Smooth muscle cell (in vitro differentiated cells): ENCODE data around the gene ADGRG1. TPM values are rescaled to one million over a fixed set of nuclear protein-coding genes. Genes with fewer than 3 reads are reported as not detected.

ENCODE experiments used
- DNase-seq: peaks from one replicate; lab custom pipeline; 2025; ENCODE audit not compliant: unreplicated experiment; lab: John Stamatoyannopoulos, UW
- H2AFZ ChIP-seq: fragments of 200-600 bp; sonication (generic); 2 replicates; pipeline ENCODE4 v1.6.0; 2016; ENCODE audit warnings: antibody characterized with exemption, low read depth, mild to moderate bottlenecking
- H3F3A ChIP-seq: fragments of 200-600 bp; sonication (generic); 2 replicates; pipeline ENCODE4 v1.6.0; 2017; ENCODE audit warnings: antibody characterized with exemption, low read depth
- H3K27ac ChIP-seq: fragments of 200-600 bp; sonication (generic); 2 replicates; pipeline ENCODE4 v1.5.1; 2016; ENCODE audit warnings: low read depth, mild to moderate bottlenecking
- H3K27me3 ChIP-seq: fragments of 200-600 bp; sonication (generic); 2 replicates; pipeline ENCODE4 v1.6.1; 2016; ENCODE audit warnings: low read depth, mild to moderate bottlenecking
- H3K36me3 ChIP-seq: fragments of 200-600 bp; sonication (generic); 2 replicates; pipeline ENCODE4 v1.5.1; 2016; ENCODE audit warnings: low read depth
- H3K4me1 ChIP-seq: fragments of 200-600 bp; sonication (generic); 2 replicates; pipeline ENCODE4 v1.5.1; 2016; ENCODE audit warnings: low read depth
- H3K4me2 ChIP-seq: fragments of 200-600 bp; sonication (generic); 2 replicates; pipeline ENCODE4 v1.6.0; 2016; ENCODE audit warnings: mild to moderate bottlenecking
- H3K4me3 ChIP-seq: fragments of 200-600 bp; sonication (generic); 2 replicates; pipeline ENCODE4 v1.5.1; 2016; ENCODE audit warnings: mild to moderate bottlenecking
- H3K79me2 ChIP-seq: fragments of 200-600 bp; sonication (generic); 2 replicates; pipeline ENCODE4 v1.6.0; 2016; ENCODE audit warnings: low read depth, mild to moderate bottlenecking
- H3K9ac ChIP-seq: fragments of 200-600 bp; sonication (generic); 2 replicates; pipeline ENCODE4 v1.6.0; 2016; ENCODE audit warnings: low read depth
- H3K9me3 ChIP-seq: fragments of 200-600 bp; sonication (generic); replicated peaks from 2 replicates; pipeline ENCODE4 v1.5.1; 2016; ENCODE audit warnings: low read depth
- H4K20me1 ChIP-seq: fragments of 200-600 bp; sonication (generic); 2 replicates; pipeline ENCODE4 v1.6.0; 2016; ENCODE audit warnings: low read depth
- CTCF ChIP-seq: fragments of 200-600 bp; sonication (generic); IDR thresholded peaks from 2 replicates; pipeline ENCODE4 v1.5.1; 2017; ENCODE audit warnings: borderline replicate concordance, mild to moderate bottlenecking, antibody characterized with exemption; ENCODE audit not compliant: insufficient read depth, poor library complexity, severe bottlenecking
- WGBS: methylation state at CpG from one replicate; pipeline ENCODE4 v1.1.7; 2016; ENCODE audit warnings: low lambda C conversion rate; 5-methylcytosine and 5-hydroxymethylcytosine counted together
- polyA plus RNA-seq: library from polyadenylated mRNA; unstranded; fragments of >200 nt; fragmentation: Nextera tagmentation; extraction: Ambion mirVana; gene quantifications from 2 replicates; pipeline ENCODE4 v1.2.1, GENCODE V29; 2016
- total RNA-seq: library from RNA; depleted of rRNA; stranded (reverse); fragments of >200 nt; gene quantifications from 2 replicates; pipeline ENCODE4 v1.2.3, GENCODE V29; 2014

ADGRG1 gene
- total and polyA plus RNA-seq, 2 experiments from 2014 or later = 15.3 to 32.0 TPM

DNA sequence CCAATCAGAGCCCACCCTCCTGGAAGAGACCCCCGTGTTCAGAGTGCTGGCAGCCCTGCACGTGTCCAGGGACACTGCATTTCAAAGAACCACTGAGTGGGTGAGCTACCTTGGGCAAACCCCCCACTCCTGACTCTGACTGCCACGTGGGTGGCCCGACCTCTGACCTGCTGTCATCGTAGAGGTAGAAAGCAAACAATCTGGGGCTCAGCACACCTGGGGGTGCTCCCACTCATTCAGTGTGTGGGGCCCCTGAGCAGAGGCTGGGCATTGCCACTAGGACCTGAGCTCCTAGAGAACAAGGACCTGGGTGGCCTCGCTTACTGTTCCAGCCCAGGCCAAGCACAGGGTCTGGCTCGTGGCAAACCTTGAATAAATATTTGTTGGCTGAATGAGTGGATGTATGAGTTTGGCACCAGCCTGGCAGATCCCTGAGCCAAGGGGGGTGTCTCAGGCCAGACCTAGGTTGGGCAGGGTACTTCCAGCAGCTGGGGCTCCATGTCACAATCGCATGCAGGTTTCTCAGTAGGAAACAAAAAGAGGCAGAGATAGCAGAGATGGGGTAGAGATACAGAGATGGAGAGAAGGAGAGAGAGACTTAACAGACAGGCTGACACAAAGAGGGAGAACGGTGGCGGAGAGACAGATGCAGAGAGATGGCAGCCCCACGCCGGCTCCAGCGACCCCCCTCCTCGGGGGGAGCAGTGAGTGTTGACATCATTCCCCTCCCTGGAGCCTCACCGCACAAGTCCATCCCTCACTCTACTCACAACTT is 60.7 kb downstream of the ADGRG1 start:
- no peak for TF ChIP-seq CTCF
- no peak overlapping the region for H3K4me2 ChIP-seq

DNA sequence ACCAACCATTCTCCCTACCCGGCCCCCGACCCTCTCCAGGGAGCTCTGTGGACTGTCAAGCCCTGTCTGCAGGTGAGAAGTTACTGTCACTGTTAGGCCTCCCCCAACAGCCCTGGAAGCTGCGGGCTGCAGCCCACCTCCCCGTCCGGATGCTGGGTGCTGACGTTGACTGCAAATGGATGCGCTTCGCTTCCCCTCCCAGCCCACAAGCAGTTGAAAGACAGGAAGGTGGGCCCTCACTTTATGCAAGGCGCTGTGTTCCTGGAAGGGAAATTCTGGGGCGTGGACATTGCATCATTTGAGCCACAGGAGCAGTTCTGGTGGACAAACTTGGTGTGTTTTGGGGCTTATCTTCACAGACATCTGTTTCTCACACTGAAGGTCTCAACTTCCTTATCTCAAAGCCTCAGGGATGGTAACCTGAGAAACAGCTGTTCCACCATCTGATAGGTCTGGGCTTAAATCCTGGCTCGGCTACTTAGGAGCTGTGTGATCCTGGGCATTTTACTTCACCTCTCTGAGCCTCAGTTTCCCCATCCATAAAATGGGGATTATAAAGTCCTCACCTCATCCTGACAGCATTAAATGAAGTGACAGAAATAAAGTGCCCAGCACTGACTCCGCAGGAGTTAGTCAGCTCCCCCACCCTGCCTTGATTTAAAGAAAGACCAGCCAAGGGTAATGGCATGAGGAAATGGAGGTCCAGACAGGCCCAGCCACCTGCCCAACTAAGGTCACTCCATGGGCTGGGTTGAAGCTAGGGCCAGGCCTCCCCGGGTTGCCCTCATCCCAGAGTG is 61.5 kb downstream of the ADGRG1 start:
- DNase-seq = no peak
- no peaks in the 10 kb centered on the region for H3K79me2 ChIP-seq
- no peak for TF ChIP-seq CTCF
- H3K4me3 ChIP-seq = no peak overlapping the region
- WGBS = 75% methylated on average over 13 of the region's 13 CpGs
- no peak overlapping the region for H3K9ac ChIP-seq
- H2AFZ ChIP-seq = no peak overlapping the region
- no peaks in the 10 kb centered on the region for H3F3A ChIP-seq
- H3K4me2 ChIP-seq = no peak overlapping the region
- H3K4me1 ChIP-seq = no peaks in the 10 kb centered on the region
- H4K20me1 ChIP-seq = no peaks in the 10 kb centered on the region
- H3K27ac ChIP-seq = no peak overlapping the region
- no peaks in the 10 kb centered on the region for H3K36me3 ChIP-seq
- no peaks in the 10 kb centered on the region for H3K9me3 ChIP-seq
- H3K27me3 ChIP-seq = no peaks in the 10 kb centered on the region

More for the DNA sequence above, 60.7 kb downstream of the ADGRG1 start:
- no peaks in the 10 kb centered on the region for H3F3A ChIP-seq
- no peak for DNase-seq
- no peaks in the 10 kb centered on the region for H4K20me1 ChIP-seq
- H3K9me3 ChIP-seq = no peaks in the 10 kb centered on the region
- no peaks in the 10 kb centered on the region for H3K4me1 ChIP-seq
- H3K4me3 ChIP-seq = no peak overlapping the region
- no peaks in the 10 kb centered on the region for H3K36me3 ChIP-seq
- no peak overlapping the region for H3K27ac ChIP-seq
- WGBS = 77% methylated on average over 14 of the region's 15 CpGs
- H2AFZ ChIP-seq = no peak overlapping the region
- no peaks in the 10 kb centered on the region for H3K27me3 ChIP-seq
- H3K9ac ChIP-seq = no peak overlapping the region
- H3K79me2 ChIP-seq = no peaks in the 10 kb centered on the region

- no peak for DNase-seq
- H3K27me3 ChIP-seq = no peaks in the 10 kb centered on the region
- WGBS = 60% methylated on average over 4 of the region's 4 CpGs
Observed at GRCh38 chr16:57690782-57691471, 62.5 kb downstream of the ADGRG1 start.

More at GRCh38 chr16:57690782-57691471, 62.5 kb downstream of the ADGRG1 start:
- Histone ChIP-seq H3K4me3 (no peak overlapping the region), H3K4me2 (no peak overlapping the region), H3K9ac (no peak overlapping the region), H3K79me2 (no peaks in the 10 kb centered on the region), H3K36me3 (no peaks in the 10 kb centered on the region), H3K4me1 (no peaks in the 10 kb centered on the region), H3K27ac (no peak overlapping the region), H4K20me1 (no peaks in the 10 kb centered on the region), H3K9me3 (no peaks in the 10 kb centered on the region), H2AFZ (no peak overlapping the region), H3F3A (no peaks in the 10 kb centered on the region)
- no peak for TF ChIP-seq CTCF
